Stimulated activated CD8-positive, alpha-beta memory T cell treated with anti-CD3 and anti-CD28 coated beads, Interleukin-7, amount 100 ng/mL, for 48 hours (primary cell): Measurements from ENCODE around the gene NGEF.

Experiments
- DNase-seq, 2 donors: peaks; one replicate each; pipeline ENCODE4 v3.0.0-alpha.2; 2020; ENCODE audit warnings: low read depth in 1 of 2; ENCODE audit errors: extremely low read depth in 1 of 2

NGEF gene

DNA sequence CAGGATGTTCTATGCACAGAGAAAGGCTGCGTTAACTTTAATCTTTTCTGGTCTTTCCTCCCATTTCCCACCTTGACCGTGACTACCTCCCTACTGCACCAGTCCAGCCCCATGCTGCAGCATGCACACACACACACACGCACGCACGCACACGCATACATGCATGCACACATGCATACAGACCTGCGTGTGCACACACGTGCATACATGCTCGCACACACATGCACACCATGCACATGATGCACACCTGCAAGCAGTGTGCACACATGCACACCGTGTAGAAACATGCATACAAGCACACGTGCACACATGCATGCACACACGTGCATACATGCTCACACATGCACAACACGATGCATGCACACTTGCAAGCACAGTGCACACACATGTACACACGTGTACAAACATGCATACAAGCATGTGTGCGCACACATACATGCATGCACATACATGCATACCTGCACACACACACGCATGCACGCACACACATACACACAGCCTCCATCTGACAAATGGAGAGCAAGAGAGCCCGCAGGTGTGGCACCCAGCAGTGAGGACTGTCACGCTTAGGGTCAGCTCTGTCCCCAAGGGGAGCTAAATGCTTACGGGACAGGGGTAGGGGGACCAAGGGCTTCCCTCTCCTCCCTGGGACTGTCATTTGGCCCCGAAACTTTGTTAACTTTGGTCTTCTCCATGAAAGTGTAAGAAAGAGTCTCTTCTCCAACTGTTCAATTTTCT lies 124.8 kb downstream of the NGEF start:
- no peak for DNase-seq

DNA sequence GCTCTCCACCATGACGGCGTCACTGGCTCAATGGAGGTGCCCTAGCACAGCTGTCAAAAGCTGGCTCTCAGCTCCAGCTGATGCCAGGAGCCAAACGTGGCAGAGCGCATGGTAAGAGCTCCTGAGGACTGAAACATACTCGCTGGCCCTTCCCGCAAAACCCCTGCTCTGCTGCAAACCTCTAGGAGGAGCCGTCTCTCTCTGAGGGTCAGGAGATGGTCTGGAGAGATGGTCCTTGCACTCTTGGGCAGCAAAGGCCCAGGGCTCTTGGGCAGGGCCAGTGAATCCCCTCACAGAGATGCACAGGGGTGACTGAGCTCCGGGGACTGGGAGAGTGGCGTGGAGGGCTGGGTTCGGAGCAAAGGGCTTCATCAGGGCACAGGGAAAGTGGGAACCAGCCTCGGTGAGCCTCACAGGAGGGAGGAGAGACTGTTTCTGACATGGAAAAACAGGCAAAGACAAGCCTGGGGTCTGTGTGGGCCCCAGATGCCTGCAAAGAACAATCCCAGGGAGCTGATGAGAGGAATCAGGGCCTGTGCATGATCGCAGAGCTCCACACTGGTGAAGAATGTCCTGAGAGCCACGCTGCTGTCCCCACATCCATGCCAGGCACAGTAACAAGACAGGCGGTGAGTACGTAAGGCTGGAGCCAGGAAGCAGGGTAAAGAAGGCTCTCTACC lies 125.7 kb downstream of the NGEF start:
- no peak for DNase-seq

GRCh38 chr2:232886632-232887031 lies 126.4 kb downstream of the NGEF start:
- DNase-seq: no peak

- DNase-seq: no peak
Measured at GRCh38 chr2:232886176-232886575, 126.9 kb downstream of the NGEF start.

- no peak for DNase-seq
Measured at GRCh38 chr2:232885264-232885961, 127.6 kb downstream of the NGEF start.

- no peak for DNase-seq
Measured at GRCh38 chr2:232884549-232885263, 128.3 kb downstream of the NGEF start.

GRCh38 chr2:232884001-232884421 lies 129.0 kb downstream of the NGEF start:
- DNase-seq: no peak

DNA sequence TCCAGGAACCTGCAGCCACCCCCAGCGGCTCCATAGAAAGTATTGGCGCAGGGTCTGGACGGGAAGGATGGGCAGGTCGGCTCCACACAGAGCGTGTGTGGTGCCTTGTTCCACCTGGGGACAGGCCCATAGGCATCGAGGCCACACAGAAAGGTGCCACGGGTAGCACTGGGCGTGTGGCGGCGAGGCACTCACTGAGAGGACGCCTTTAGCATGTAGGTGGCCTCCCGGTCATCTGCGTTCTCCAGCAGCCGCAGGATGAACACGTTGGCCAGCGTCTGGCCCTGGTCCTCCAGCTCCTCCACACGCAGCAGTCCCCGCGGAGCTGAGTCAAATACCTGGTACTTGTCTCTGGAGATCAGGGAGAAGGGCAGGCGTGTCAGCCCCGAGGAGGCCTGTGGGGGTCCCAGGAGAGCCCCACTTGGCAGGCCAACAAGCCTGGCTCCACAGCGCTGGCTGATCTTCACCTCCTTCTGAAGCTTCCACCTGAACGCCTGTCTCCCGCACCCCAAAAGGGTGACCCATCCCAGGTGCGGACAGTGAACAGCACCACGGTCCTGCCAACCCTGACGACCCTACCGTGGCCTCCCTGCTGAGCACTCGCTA lies 129.8 kb downstream of the NGEF start:
- no peak for DNase-seq

GRCh38 chr2:232882505-232883115 lies 130.4 kb downstream of the NGEF start:
- no peak for DNase-seq

- DNase-seq: no peak
Measured at GRCh38 chr2:232882085-232882484, 131.0 kb downstream of the NGEF start.

GRCh38 chr2:232880764-232881351 lies 132.2 kb downstream of the NGEF start:
- no peak for DNase-seq

GRCh38 chr2:232879618-232880494 lies 133.2 kb downstream of the NGEF start:
- no peak for DNase-seq

DNA sequence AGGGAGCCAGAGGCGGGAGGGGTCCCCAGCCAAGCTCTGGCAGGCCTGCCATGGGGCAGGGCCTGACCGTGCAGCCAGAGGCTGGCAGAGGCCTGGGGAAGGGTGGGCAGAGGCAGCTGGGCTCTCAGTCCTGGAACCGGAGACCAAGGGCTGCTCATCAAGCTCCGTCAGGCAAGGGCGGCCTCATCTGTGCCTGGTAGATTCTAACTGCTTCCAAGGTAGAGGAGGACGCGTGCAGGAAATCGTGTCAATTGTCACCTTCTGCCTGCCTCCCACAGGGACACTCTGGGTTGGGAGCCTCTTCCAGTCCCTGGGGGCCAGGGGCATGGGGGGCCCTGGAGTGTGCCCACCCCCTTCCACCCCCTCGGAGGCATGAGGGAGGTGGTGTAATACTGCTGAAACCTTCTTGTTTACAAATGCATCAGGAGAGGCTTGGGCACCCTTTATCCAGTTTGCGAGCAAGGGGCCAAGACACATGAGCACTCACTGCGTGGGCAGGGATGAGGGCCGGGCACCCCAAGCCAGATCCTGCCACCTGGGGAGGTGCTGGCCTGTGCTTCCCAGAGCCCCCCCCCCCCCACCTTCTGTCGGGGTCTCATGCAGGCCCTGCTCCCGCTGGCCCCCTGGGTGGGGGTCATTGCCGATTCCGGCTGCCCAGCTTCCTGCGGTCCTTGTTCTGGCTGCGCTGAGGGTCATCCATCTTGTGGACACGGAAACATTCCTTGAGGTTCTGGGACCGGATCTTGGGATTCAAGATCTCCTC lies 134.0 kb downstream of the NGEF start:
- DNase-seq: no peak

DNA sequence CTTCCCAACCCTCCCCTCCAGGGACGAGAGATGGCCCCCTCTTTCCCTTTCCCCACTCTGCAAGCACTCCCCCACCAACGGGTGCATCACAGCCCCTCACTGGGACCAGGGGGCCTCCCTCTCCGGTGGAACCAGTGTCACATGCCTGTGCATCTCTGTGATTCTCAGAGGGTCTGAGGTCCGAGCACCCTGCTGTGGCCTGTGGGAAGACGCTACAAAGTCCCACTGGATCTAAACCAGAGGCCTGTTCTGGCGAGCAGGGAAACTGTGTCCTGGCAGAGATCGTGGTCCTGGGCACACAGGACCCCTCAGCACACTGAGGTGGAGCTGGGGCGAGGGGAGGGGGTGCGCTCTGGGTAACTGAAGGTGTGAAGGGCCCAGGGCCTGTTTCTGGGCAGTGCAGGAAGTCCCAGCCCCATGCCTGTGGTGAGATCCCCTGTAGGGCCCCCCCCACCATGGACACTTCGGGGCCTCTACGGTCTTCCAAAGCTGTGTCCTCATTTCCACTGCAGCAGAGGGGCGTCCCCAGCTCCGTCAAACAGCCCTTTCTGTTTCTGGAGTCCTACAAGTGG lies 135.0 kb downstream of the NGEF start:
- no peak for DNase-seq

- DNase-seq: no peak
Measured at GRCh38 chr2:232876978-232877441, 136.0 kb downstream of the NGEF start.

DNA sequence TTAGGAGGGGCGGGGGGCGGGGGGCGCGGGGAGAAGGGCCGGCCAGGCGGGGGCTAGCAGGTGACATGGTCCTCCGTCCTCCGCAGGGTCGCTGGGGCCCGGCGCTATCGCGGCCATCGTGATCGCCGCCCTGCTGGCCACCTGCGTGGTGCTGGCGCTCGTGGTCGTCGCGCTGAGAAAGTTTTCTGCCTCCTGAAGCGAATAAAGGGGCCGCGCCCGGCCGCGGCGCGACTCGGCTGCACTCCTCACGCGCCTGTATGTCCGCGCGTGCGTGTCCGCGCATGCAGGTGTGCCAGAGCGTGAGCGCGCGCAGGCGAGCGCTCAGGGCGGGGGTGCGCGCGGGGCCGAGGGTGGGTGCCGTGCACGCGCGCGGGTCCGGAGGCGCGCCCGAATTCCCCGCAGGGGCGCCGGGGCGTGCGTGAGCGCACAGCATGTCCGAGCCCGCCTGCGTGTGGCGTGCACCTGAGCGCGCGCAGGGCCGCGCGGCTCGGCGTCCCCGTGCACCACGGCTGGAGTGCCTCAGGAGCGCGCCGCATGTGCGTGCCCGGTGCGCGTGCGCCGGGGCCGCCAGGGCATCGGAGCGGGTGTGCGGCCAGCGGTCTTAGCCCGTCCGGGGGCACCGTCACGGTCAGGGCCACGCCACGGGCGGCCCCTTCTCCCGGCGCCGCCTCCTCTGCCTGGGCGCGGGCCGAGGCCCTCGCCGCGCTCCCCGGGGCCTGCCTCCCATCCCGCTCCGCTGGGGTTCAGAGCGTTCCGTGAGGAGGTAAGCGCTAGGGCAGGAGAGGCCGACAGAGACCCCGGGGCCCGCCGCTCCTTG lies 136.7 kb downstream of the NGEF start:
- no peak for DNase-seq
